HG02759 (cell line): ENCODE data around the gene SHROOM3.

Source experiments
- ATAC-seq: cut with Tn5 transposase; IDR thresholded peaks from one replicate; pipeline ENCODE4 v1.9.1; 2021; ENCODE audit warnings: mild to moderate bottlenecking, moderate library complexity; ENCODE audit not compliant: unreplicated experiment

SHROOM3 gene

DNA sequence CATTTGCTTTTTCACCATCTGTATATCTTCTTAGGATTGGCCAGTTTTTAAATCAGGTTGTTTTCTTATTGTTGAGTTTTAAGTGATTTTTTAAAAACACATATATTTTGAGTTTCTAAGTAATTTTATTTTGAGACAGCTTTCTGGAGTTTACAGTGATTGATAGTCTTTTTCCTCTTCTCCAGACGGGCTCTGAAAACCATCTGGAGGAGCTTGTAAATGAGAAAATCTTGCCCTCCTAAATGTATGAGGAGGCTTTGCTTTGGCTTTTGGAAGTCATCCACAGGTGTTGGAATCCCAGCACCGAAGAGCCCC is 302.7 kb downstream of the SHROOM3 start:
- ATAC-seq, result no peak

DNA sequence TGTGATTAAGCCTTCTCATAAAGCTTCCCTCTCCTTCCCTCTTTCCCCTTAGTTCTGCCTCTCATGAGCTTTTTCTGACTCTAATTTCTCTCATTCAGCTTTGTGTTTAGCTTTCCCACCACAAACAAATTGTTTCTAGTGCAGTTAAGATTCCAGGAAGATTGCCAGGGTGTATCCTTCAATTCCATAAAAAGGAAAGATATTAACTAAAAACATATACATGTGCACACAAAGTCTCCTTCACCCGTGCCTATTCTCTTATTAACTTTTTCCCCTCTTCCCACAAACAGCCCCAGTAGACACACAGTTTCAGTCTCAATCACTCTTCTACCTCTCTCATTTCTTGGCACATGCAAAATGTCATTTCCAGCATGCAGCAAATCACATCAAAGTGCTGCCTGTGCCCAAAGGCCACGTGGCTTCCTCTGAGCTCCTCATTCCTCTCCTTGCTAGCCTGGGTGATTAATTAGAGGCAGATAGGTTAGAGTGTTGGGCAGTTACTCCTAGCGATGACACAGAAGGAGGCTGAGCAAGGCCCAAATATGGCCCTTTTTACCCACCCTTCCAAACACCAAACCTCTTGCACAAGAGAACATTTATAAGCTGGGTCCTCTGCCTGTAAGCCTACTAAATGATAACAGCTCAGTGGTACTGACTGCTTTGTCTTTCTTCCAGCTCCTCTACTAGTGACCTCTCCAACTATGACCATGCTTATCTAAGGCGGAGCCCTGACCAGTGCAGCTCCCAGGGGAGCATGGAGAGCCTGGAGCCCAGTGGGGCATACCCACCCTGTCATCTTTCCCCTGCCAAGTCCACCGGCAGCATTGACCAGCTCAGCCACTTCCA is 303.3 kb downstream of the SHROOM3 start:
- ATAC-seq, result peak; percentile 66

- no peak for ATAC-seq
Observed at GRCh38 chr4:76740192-76740591, 305.2 kb downstream of the SHROOM3 start.

DNA sequence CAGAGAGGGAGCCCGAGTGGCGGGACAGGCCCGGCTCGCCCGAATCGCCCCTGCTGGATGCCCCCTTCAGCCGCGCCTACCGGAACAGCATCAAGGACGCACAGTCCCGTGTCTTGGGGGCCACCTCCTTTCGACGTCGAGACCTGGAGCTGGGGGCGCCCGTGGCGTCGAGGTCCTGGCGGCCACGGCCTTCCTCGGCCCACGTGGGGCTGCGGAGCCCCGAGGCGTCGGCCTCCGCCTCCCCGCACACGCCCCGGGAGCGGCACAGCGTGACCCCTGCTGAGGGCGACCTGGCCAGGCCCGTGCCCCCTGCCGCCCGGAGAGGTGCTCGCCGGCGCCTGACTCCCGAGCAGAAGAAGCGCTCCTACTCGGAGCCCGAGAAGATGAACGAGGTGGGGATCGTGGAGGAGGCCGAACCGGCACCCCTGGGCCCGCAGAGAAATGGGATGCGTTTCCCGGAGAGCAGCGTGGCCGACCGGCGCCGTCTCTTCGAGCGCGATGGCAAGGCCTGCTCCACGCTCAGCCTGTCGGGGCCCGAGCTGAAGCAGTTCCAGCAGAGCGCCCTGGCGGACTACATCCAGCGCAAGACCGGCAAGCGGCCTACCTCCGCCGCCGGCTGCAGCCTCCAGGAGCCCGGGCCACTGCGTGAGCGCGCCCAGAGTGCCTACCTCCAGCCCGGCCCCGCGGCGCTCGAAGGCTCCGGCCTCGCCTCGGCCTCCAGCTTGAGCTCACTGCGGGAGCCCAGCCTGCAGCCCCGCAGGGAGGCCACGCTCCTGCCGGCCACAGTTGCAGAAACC is 306.0 kb downstream of the SHROOM3 start:
- no peak for ATAC-seq

DNA sequence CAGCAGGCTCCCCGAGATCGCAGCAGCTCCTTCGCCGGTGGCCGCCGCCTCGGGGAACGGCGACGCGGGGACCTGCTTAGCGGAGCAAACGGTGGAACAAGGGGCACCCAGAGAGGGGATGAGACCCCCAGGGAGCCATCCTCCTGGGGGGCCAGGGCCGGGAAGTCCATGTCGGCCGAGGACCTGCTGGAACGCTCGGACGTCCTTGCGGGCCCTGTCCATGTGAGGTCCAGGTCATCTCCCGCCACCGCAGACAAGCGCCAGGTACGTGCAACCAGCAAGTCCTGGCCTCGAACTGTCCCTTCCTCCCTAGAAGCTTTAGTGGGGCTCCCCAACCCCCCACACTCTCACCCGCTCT is 306.6 kb downstream of the SHROOM3 start:
- no peak for ATAC-seq

- ATAC-seq, result no peak
Observed at GRCh38 chr4:76744241-76744921, 309.4 kb downstream of the SHROOM3 start.

- no peak for ATAC-seq
Observed at GRCh38 chr4:76745240-76745639, 310.2 kb downstream of the SHROOM3 start.

DNA sequence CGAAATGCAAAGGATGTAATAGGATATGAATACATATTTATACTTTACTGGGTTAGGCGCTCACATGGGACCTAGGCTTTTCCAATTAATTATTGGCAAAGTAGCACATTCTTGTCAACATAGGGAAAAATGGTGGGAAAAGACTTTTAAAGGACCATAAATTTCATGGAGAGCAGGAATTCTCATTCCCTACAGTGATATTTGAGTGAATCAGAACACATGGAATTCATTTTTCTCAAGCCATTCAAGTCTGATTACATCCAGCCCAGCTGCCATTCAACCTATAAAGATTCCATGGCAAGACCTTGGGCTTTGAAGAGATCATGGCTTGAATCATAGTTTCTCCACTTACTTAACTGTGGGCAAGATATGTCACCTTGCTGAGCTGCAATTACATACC is 312.5 kb downstream of the SHROOM3 start:
- ATAC-seq, result no peak

- no peak for ATAC-seq
Observed at GRCh38 chr4:76748649-76749048, 313.6 kb downstream of the SHROOM3 start.

GRCh38 chr4:76749355-76749754 is 314.3 kb downstream of the SHROOM3 start:
- ATAC-seq, result no peak

GRCh38 chr4:76750716-76751115 is 315.7 kb downstream of the SHROOM3 start:
- no peak for ATAC-seq

- ATAC-seq, result no peak
Observed at GRCh38 chr4:76751612-76752343, 316.7 kb downstream of the SHROOM3 start.

DNA sequence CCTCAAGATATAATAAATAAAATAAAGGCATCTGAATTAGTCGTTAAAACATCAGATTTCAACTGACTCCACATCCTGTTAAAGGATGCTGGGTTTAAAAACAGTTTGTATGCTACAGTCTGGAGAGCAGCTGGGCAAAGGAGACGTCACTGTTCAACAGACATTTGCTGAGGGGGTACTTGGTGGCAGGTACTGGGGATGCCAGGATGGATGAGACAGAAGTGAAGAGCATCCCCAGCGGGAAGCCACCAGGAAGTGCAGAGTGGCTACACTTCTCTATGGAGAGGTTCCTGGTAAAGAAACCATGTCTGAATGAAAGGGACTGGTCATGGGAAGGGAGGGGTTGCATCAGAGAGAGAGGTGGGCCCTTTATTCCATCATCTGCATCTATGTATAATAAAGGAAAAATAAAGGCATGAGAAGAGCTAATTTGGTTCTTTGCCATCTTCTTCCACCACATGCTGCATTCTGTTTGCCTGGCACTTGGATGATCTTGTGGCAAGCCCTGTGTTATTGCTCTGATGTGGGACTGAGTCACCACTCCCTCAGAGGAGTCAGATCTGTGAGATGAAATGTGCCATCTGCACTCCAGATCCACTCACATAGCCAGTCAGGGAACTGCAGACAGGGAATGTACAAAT is 318.0 kb downstream of the SHROOM3 start:
- no peak for ATAC-seq

GRCh38 chr4:76753814-76754213 is 318.8 kb downstream of the SHROOM3 start:
- no peak for ATAC-seq

GRCh38 chr4:76754439-76754838 is 319.4 kb downstream of the SHROOM3 start:
- no peak for ATAC-seq

DNA sequence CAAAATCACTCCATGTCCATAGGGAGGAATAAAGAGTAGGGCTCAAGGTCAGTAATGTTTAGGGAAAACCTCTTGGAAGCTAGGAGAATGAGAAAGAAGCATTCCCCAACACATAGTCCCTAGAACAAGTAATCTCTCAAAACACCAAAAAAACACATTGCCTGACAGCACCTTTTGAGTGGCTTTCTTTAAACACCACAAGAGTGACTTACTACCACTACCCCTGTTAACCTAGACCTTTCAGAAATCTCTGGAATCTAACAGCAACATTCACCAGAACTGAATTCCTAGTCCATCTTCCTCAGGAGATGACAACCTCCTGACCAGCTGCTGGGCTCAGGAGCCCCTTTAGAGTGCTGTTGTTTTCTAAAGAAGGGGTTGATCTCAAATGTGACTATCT is 320.7 kb downstream of the SHROOM3 start:
- no peak for ATAC-seq

DNA sequence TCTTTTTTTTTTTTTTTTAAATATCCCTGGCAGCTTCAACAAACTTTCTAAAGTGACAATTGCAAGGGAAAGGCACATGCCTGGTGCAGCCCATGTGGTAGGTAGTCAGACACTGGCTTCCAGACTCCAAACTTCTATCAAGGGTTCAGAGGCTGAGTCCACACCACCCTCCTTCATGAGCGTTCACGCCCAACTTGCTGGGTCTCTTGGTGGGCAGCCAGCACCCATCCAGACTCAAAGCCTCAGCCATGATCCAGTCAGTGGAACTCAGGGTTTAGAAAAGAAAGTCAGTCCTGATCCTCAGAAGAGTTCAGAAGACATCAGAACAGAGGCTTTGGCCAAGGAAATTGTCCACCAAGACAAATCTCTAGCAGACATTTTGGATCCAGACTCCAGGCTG is 321.4 kb downstream of the SHROOM3 start:
- ATAC-seq, result no peak

DNA sequence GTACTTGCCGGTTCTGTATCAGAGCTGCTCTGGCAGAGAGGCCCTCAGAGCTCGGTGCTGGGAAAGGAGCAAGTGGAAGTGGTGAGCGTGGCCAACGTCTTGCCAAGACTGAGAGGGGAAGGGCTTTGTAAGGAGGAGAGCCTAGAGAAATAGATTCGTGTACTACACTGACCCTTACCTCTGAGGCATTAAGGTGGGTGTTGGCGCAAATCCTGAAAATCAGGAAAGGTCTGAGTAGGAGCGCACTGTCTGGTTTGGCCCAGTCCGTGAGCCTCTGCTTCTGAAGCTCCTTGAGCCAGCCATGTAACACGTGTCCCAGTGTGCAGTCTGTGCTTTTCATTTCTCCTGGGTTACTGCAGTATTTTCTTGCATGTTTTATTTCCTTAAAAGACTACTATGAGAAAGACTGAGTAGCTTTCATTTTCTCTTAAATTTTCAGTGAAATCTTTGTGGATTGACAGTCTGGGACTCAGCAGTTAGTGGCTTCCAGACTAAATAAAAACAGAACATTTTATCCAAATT is 322.4 kb downstream of the SHROOM3 start:
- no peak for ATAC-seq

- ATAC-seq, result peak; percentile 40
Observed at GRCh38 chr4:76758290-76758882, 323.4 kb downstream of the SHROOM3 start.

GRCh38 chr4:76758996-76759395 is 324.0 kb downstream of the SHROOM3 start:
- ATAC-seq, result no peak
